KBM-7 (cell line): ENCODE results near the gene CSNK1G1.
"Not testable (repeated sequence)": the region's sequence is repeated elsewhere in the genome, so short reads cannot be mapped to it uniquely, and the experiment has no call there.

Source experiments
- DNase-seq: peaks from one replicate; pipeline ENCODE4 v3.0.0-alpha.2; 2015
- in situ Hi-C: fragments of 300-500 bp; cut with MboI; formaldehyde crosslinking; loops from 2 replicates; pipeline ENCODE4 v1.14.3; 2020; ENCODE audit warnings: low sequenced_read_pairs, low pct_unique_long_range_greater_than_20kb, mixed read lengths

Gene CSNK1G1

DNA sequence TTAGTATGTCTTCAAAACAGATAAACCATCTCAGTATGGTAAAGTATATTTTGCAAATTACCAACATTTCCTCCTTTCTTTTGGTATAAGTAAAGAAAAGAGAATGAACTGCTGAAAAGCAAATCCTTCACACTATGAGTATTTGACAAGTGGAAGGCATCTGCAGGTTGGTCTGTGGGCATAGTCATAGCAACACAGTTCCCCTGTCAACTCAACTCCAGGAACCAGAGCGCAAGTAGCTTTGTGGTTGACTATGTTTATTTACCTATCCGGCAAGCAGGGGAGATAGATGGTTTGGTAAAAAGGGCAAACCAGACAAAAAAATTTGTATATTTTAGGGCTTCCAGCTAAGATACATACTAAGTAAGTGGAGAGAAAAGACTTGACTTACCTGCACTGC lies 104.9 kb downstream of the CSNK1G1 start:
- DNase-seq, result no peak
- in situ Hi-C loops, result no loop called here

DNA sequence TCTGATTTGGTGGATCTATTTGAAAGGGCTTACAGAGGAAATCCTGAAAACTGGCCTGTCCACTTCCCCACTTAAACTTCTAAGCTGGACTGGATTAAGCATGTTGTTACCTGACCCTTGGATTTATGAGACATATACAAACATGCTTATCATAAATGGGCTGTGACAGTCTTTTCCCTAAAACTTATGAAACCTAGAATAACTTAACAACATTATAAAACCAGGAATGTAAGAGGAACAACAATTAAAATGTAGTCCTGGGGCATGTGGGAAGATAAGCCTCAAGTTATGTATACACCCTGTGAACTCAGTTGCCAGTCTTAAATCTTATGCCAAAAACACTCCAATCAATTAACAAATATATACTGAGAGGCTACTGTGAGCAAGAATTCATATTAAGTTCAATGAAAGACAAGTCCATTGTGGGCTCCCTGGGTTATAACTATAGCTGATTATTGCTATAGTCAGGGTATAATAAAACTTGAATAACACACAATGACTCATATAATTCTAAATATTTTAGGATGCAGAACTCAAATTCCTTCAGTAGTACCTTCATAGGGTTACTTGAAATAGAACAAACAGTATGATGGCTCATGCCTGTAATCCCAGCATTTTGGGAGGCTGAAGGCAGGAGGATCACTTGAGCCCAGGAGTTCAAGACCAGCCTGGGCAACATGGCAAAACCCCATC lies 105.9 kb downstream of the CSNK1G1 start:
- DNase-seq, result no peak
- in situ Hi-C loops, result no loop called here

DNA sequence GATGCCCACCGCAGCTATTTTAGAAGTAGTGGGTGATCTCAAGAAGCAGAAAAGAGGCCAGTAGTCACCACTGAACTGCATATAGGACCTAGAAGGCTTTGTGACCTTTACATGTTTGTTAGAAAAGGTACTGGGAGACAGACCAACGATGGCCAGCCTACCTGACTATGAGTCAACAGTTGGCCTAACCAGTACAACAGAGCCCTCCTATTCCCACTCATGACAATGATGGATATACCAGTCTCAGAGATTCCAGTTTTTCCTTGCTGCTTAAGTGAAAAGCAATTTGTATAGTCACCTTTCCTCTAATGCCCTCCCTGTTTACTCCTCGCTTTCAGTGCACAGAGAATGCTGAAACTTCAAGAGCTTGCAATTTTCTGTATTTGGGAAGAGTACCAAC lies 106.6 kb downstream of the CSNK1G1 start:
- in situ Hi-C loops, result no loop called here

DNA sequence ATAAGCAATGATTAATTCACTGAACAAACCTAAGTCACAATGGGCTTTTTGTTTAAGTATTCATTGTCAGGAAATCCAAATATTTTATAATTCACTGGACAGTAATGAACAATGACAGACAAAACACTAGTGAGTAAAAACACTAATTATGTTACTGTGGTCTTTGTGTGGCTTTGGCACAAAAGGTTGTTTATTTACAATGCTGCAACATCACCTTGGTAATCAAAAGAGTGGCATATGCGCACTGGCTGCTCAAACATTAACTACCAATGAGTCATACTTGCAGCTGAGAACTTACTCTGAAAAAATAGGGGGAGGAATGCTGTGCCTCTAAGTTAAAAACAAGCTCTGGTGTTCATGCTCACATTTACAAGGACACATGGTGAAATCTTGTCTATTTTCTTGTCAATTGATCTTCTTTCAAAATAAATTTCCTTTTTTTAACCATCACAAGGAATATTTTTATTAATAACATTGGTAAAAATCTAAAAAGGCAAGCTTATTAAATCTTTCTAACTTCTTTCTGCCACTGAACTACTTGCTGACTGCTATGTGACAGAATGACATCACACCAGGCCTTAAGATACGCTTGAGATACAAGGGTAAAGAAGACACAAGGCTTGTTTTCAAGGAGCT lies 107.9 kb downstream of the CSNK1G1 start:
- in situ Hi-C loops, result no loop called here
- peak; percentile 59 for DNase-seq

More for the DNA sequence above, 106.6 kb downstream of the CSNK1G1 start:
- no peak for DNase-seq

DNA sequence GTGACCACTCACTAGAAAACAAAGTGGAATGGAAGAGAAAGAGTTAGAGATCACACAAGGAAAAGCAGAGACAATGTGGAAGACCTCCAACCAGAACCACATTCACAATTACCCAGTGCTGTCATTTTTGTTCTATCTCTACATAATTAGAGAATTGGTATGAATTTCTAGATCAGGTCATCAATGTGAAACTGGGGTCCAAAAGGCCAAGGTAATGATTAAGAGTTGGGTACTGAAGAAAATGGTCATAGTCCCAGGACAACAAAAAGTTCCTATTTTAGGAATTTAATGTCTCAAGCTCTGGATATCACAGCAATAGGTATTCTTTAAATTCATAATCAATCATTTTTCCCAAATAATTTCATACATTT lies 108.5 kb downstream of the CSNK1G1 start:
- DNase-seq, result no peak

DNA sequence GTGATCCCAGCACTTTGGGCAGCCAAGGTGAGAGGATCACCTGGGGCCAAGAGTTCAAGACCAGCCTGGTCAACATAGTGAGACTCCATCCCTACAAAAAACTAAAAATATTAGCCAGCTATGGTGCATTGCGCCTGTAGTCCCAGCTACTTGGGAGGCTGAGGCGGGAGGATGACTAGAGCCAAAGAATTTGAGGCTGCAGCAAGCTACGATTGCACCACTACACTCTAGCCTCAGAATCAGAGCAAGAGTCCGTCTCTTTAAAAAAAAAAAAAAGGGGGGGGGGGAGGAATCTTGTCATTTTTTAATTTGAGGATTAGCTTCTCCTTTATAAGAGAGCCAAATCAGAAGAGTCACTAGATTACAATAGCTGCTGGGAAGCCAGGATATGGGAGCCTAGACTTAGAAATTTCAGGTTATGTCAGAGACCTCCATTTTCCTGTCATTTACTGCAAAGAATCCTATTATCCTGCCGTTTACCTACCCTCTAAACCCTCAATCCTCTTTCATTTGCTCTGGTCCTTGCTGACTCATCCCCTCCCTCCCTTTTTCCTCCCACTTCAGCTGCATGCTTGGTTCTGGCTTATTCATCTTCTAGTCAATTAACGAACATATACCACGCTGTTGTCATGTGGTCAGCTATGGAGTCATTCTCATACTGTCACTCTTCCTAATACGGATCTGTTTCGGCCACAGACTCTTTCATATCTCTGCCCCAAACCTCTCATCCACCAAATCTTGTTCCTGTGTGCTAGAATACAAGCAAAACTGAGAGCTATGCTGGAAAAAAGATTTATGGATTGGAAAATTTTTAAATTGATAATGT lies 109.4 kb downstream of the CSNK1G1 start:
- in situ Hi-C loops, result no loop called here
- DNase-seq, result peak; percentile 69

More for the DNA sequence above, 108.5 kb downstream of the CSNK1G1 start:
- in situ Hi-C loops, result no loop called here

DNA sequence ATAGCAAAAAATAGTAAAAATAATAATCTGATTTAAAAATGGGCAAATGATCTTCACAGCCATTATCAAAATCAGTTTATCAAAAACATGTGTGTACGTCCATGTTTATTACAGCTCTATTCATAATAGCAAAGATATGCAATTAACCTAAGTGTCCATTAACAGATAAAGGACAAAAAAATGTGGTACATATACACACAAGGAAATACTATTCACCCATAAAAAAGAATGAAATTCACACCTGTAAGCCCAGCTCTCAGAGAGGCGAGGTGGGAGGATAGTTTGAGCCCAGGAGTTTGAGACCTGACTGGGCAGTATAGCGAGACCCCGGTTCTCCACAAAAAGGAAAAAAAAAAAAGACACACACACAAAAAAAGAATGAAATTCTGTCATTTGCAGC lies 110.6 kb downstream of the CSNK1G1 start:
- in situ Hi-C loops, result no loop called here

DNA sequence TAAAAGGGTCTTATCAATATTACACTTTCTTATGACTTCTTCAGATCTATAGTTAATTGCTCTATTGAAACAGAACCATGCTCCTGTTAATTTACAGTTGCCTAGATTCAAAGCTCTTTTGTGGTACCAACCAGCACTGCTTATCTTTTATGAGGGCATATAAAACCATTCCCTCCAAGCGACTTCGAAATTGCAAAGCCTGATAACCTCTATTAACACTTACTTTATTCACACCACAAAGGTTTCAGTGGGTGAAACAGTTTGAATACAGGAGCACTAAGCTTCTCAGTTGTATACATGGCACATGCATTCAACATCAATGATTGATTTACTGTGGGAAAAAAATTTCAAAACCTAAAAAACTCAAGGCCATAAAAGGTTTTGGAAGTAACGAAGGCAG lies 118.3 kb downstream of the CSNK1G1 start:
- in situ Hi-C loops, result no loop called here
- DNase-seq, result no peak

More for the DNA sequence above, 110.6 kb downstream of the CSNK1G1 start:
- no peak for DNase-seq

DNA sequence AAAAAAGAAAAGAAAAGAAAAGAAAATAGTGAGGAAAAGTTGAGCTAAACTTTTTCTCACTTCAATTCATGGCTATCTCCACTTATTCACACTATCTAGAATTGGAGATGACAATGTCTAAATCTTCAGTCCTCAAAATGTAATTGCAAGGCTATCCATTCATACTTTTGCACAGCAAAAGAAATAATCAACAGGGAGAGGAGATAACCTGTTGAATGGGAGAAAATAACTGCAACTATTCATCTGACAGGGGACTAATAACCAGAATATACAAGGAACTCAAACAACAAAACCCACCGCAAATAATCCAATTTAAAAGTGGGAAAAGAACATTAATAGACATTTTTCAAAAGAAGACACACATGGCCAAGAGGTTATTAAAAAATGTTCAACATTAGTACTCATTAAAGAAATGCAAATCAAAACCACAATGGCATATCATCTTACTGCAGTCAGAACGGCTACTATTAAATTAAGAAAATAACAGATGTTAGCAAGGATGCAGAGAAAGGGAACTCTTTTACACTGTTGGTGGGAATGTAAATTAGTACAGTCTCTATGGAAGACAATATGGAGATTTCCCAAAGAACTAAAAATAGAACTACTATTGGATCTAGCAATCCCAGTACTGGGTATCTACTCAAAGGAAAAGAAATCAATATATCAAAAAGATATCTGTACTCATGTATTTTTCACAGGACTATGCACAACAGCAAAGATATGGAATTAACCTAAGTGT lies 119.6 kb downstream of the CSNK1G1 start:
- no peak for DNase-seq
- in situ Hi-C loops, result no loop called here

DNA sequence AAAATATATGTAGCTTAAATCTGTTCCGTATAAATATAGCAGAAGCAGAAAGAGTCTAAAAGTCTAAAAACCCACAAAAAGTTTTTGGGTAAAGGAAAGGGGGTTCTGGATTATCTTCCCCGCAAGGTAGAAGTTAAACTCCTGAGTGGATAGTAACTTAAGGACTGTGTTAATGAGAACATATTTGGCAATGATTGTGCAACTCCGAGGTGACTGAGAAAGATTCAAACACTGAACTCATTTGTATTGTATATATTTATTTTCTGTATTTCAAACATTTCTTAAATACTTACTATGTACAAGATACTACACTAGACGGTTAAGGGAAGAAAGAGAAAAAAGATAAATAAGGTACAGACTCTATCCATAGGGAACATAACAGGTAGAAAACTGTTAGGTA lies 120.4 kb downstream of the CSNK1G1 start:
- DNase-seq, result no peak
- in situ Hi-C loops, result no loop called here

DNA sequence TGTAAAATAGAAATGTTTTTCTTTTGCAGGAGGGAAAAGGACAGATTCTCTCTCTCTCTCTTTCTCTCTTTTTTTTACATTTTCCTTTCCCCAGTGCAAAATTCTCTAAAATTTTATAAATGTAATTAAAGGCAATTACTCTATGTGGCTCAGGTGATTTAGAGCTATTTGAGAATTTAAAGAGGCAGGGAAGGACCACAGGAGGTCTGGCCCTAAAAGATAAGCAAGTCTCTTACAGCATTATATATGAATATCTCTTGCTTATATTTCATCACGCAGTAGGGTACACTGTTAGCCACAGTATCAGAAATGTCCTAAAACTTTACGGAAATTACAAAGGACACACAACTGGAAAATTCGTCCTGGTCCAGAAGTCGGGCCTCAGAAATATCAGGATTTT lies 122.7 kb downstream of the CSNK1G1 start:
- DNase-seq, result no peak
- in situ Hi-C loops, result no loop called here

DNA sequence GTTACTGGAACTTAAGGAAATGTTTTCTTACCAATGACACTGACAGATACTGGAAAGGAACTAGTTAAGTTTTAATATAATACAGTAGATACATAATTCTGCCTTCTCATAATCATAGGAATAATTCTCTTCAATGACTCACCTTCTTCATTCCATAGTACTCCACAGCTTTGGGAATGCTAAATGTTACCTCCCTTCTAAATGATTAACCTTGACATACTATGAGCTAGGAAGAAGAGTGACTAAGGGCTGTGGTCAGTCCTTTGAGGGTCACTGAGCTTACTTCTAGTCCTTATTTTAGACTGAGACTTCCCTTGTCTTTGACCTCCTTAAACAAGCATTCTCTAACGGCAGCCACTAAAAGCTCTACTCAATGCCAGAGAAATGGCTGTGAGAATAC lies 123.6 kb downstream of the CSNK1G1 start:
- DNase-seq, result no peak

DNA sequence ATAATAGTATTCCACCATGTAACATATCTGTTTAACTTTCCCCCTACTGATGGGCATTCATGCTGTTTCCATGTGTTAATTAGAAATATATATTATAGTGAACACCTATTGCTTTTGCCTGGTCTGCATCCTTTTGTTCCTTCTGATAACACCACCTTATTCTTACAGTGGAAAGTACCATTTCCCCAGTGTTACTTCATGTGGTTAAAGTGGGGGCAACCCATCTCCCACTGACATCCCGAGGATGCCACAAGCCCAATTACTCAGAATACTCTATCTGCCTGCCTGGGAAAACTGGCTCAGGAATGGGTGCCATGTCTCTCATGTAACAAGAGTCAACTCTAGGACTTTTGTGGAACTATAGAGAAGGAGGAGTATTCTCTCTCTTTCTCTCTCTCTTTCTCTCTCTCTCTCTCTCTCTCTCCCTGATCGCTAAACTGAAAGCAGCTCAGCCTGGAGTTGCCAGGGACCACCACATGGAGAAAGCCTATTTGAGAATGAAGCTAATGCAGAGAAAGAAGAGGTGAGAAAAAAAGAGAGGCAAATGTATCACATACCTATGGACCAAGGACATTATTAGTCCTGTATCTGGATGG lies 126.7 kb downstream of the CSNK1G1 start:
- in situ Hi-C loops, result no loop called here
- no peak for DNase-seq

More for the DNA sequence above, 123.6 kb downstream of the CSNK1G1 start:
- in situ Hi-C loops, result no loop called here

DNA sequence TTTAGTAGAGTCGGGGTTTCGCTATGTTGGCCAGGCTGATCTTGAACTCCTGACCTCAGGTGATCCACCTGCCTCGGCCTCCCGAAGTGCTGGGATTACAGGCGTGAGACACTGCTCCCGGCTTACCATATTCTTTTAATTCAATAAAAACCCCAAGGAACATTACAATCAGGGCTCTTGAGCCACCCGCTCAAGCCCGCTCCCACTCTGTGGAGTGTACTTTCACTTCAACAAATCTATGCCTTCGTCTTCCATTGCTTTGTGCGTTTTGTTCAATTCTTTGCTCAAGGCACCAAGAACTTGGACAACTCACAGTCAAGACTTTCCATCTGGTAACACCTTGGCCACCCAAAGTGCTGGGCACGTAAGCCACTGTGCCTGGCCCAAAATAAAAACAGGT lies 130.2 kb downstream of the CSNK1G1 start:
- in situ Hi-C loops, result no loop called here
- DNase-seq, result no peak

DNA sequence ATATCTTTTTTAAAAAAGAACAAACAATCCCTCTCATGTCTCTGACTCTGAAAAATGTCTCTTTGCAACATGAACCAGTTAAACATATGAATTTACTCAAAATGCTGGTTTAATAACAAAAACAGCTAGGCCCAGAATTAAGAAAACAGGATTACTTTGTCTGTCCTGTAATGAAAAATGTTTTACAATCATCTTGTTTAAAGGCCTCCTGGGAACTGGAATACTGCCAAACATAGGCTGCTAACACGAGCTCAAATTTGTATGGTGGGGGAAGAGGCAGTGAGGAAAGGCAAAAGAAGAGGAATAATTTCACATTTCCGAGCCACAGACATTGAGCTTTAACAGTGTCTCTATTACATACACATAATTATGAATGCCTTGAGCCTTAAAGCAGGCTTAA lies 131.5 kb downstream of the CSNK1G1 start:
- DNase-seq, result no peak
- in situ Hi-C loops, result no loop called here

DNA sequence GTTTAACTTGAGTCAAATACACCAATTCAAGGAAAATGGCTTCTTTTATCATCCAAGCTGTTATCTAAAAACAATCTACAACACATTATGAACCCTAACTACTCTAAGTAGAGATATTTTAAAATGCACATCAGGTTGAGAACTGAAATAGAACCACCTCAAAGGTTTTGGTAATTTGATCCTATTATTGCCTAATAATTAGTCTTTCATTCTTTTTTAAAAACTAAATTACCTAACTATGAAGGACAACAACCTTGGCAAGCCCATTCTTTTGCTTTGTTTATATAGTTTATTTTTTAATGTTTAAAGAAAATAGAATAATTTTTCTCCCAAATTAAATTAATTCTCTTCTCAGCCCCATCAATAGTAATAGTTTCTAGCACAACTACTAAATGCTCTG lies 132.1 kb downstream of the CSNK1G1 start:
- no peak for DNase-seq
- in situ Hi-C loops, result no loop called here

DNA sequence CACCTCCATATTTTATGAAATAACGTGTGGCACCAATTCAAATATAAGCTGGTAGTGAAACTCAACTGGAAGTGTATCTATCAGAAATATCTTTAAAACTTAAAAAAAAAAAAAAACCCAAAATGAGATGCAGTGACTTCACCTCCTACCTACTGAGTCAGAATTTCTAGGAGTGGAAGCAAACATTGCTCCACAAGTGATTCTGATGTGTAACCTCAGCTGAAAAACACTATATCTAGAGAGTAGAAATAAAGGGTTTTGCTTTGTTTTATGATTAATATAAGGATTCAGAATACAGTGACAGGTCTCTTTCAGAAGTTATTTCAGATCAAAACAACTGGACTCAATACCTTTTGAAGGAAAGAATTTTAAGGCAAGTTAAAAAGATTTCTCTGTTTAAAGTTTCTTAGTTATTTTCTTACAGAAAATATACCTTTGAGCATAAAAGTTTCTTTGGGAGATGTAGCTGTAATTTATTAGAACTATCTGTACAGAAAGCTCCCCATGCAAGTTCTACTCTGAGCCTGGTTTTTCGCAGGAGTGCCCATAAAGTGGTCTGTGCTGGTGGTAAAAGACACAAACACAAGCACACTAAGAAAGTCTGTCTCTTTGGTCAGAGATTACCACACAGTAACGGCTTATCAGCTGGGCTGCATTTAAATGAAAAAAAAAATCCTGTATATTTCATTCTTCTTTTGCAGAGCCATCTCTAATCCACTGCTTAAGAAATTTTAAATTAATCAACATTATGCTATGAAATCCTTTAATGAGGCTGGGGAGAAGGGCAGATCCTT lies 133.2 kb downstream of the CSNK1G1 start:
- no peak for DNase-seq
- in situ Hi-C loops, result no loop called here

DNA sequence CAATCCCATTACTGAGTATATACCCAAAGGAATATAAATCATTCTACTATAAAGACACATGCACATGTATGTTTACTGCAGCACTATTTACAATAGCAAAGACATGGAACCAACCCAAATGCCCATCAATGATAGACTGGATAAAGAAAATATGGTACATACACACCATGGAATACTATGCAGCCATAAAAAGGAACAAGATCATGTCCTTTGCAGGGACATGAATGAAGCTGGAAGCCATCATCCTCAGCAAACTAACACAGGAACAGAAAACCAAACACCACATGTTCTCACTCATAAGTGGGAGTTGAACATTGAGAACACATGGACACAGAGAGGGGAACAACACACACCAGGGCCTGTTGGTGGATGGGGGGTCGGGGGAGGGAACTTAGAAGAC lies 134.1 kb downstream of the CSNK1G1 start:
- DNase-seq, in situ Hi-C loops: not testable (repeated sequence)

DNA sequence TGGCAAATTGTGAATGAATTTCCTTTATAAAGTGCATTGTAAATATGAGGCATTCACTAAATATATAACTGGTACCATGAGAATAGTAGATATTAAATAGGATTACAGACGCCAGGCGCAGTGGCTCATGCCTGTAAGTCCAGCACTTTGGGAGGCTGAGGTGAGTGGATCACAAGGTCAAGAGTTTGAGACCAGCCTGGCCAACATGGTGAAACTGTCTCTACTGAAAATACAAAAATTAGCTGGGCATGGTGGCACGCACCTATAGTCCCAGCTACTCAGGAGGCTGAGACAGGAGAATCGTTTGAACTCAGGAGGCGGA lies 138.6 kb downstream of the CSNK1G1 start:
- in situ Hi-C loops, DNase-seq: not testable (repeated sequence)
